Gastrocnemius medialis (tissue), 4 donors: ENCODE measurements around the gene DNAJC27. TPM values are rescaled to one million over a fixed set of nuclear protein-coding genes. Genes with fewer than 3 reads are reported as not detected.

ENCODE experiments used
- ATAC-seq, 2 donors: fragments of 150-250 bp; one replicate each; pipeline ENCODE4 v1.9.1; 2016
- DNase-seq, 2 donors: peaks; one replicate each; pipeline ENCODE4 v3.0.0-alpha.2; 2019
- H3K27ac ChIP-seq, 4 donors: fragments of 200-600 bp; sonication (generic); 1 replicate in 1 of 4; 2 replicates in 3 of 4; pipeline ENCODE4 v1.5.1; 2016 to 2018; ENCODE audit warnings: mild to moderate bottlenecking in 2 of 4, moderate library complexity in 1 of 4
- H3K27me3 ChIP-seq, 3 donors: fragments of 200-600 bp; sonication (generic) in 2 of 3; 1 replicate in 1 of 3; 2 replicates in 2 of 3; pipeline versions ENCODE4 v1.5.1 to v1.6.0; 2016 to 2019; ENCODE audit warnings: mild to moderate bottlenecking in 1 of 3, moderate library complexity in 1 of 3
- H3K36me3 ChIP-seq, 2 donors: fragments of 200-600 bp; sonication (generic) in 1 of 2; one replicate each; pipeline ENCODE4 v1.5.1; 2017 to 2018
- H3K4me1 ChIP-seq, 2 donors: fragments of 200-600 bp; sonication (generic) in 1 of 2; one replicate each; pipeline ENCODE4 v1.5.1; 2016 to 2017; ENCODE audit warnings: mild to moderate bottlenecking in 2 of 2
- H3K4me3 ChIP-seq, 4 donors: fragments of 200-600 bp; sonication (generic) in 3 of 4; 1 replicate in 1 of 4; 2 replicates in 3 of 4; pipeline ENCODE4 v1.5.1; 2016 to 2019; ENCODE audit warnings: mild to moderate bottlenecking in 2 of 4
- H3K9me3 ChIP-seq, 3 donors: fragments of 200-600 bp; sonication (generic) in 2 of 3; 1 replicate in 1 of 3; 2 replicates in 2 of 3; pipeline ENCODE4 v1.5.1; 2016 to 2019
- CTCF ChIP-seq, 5 experiments: fragments of 450-650 bp in 3 of 5; fragments of 200-600 bp in 2 of 5; sonication (generic) in 2 of 5; IDR thresholded peaks in 4 of 5; conservative IDR thresholded peaks in 1 of 5; 1 replicate in 4 of 5; 2 replicates in 1 of 5; pipeline ENCODE4 v1.5.1; 2016 to 2019; ENCODE audit warnings: antibody characterized with exemption in 5 of 5, mild to moderate bottlenecking in 3 of 5, moderate library complexity in 3 of 5
- POLR2A ChIP-seq, 2 donors: fragments of 450-650 bp; IDR thresholded peaks; one replicate each; pipeline ENCODE4 v1.6.1; 2017; ENCODE audit warnings: antibody characterized with exemption in 2 of 2, mild to moderate bottlenecking in 2 of 2, moderate library complexity in 2 of 2
- in situ Hi-C, 4 donors: fragments of 200-750 bp; cut with MboI; loops; one replicate each; pipeline versions ENCODE4 v1.15.0 to v1.8.0; 2017; ENCODE audit warnings: low sequenced_read_pairs in 4 of 4
- intact Hi-C: fragments of 100-400 bp; cut with DNase I; formaldehyde crosslinking; loops from one replicate; pipeline ENCODE4 v1.15.1; 2023; ENCODE audit warnings: low total_unique reads
- total RNA-seq, 4 donors: library from RNA; depleted of rRNA; stranded (reverse); fragments of >200 nt; gene quantifications; one replicate each; pipeline versions ENCODE4 v1.1.0 to v1.2.3, GENCODE V29; 2016

The DNAJC27 gene
- total RNA-seq, 4 donors from 2014 or later: 3.0 to 11.0 (median 4.9) TPM

GRCh38 chr2:24924732-24925131 is 47.0 kb downstream of the DNAJC27 start:
- intact Hi-C loops (loop anchor here (5.0 to 10.0 kb wide), 2 partner anchors 42 to 520 kb away; no protein-coding TSS in a partner anchor), in situ Hi-C loops (no loop called here)
- Histone ChIP-seq H3K27me3 (no peaks in the 10 kb centered on the region), H3K27ac (no peak overlapping the region), H3K4me1 (peaks cover 0 to 11% of the 10 kb centered on the region in 2 donors), H3K36me3 (no peaks in the 10 kb centered on the region), H3K9me3 (no peaks in the 10 kb centered on the region), H3K4me3 (no peak overlapping the region)
- TF ChIP-seq CTCF (IDR thresholded peaks at IDR 0.05 in 4 of 5, conservative IDR thresholded peaks at IDR 0.05 in 1 of 5) (no peak), POLR2A (IDR thresholded peaks at IDR 0.05) (no peak)
- DNase-seq: no peak
- ATAC-seq: no peak

GRCh38 chr2:24924266-24924665 is 47.5 kb downstream of the DNAJC27 start:
- intact Hi-C loops: loop anchor here (5.0 to 10.0 kb wide), 2 partner anchors 42 to 519 kb away; no protein-coding TSS in a partner anchor
- DNase-seq (no peak), ATAC-seq (no peak)
- in situ Hi-C loops: no loop called here
- peaks cover 0 to 11% of the 10 kb centered on the region in 2 donors for H3K4me1 ChIP-seq
- H3K27me3 ChIP-seq: no peaks in the 10 kb centered on the region
- no peak for TF ChIP-seq POLR2A (IDR thresholded peaks at IDR 0.05)
- no peak for TF ChIP-seq CTCF (IDR thresholded peaks at IDR 0.05 in 4 of 5, conservative IDR thresholded peaks at IDR 0.05 in 1 of 5)
- no peak overlapping the region for H3K27ac ChIP-seq
- no peaks in the 10 kb centered on the region for H3K36me3 ChIP-seq
- H3K9me3 ChIP-seq: no peaks in the 10 kb centered on the region
- no peak overlapping the region for H3K4me3 ChIP-seq

- no peak for ATAC-seq
- DNase-seq: no peak
- no peaks in the 10 kb centered on the region for H3K9me3 ChIP-seq
- no peak overlapping the region for H3K4me3 ChIP-seq
- peaks cover 0 to 11% of the 10 kb centered on the region in 2 donors for H3K4me1 ChIP-seq
- TF ChIP-seq CTCF (IDR thresholded peaks at IDR 0.05 in 4 of 5, conservative IDR thresholded peaks at IDR 0.05 in 1 of 5) (no peak), POLR2A (IDR thresholded peaks at IDR 0.05) (no peak)
- in situ Hi-C loops: no loop called here
- no peaks in the 10 kb centered on the region for H3K27me3 ChIP-seq
- no peaks in the 10 kb centered on the region for H3K36me3 ChIP-seq
- intact Hi-C loops: loop anchor here (5.0 to 10.0 kb wide), 2 partner anchors 41 to 518 kb away; no protein-coding TSS in a partner anchor
- H3K27ac ChIP-seq: no peak overlapping the region
Measured at GRCh38 chr2:24923106-24923505, 48.6 kb downstream of the DNAJC27 start.

- TF ChIP-seq CTCF (IDR thresholded peaks at IDR 0.05 in 4 of 5, conservative IDR thresholded peaks at IDR 0.05 in 1 of 5): no peak
- no peak for TF ChIP-seq POLR2A (IDR thresholded peaks at IDR 0.05)
- H3K27ac ChIP-seq: no peak overlapping the region
- H3K27me3 ChIP-seq: no peaks in the 10 kb centered on the region
- in situ Hi-C loops (no loop called here), intact Hi-C loops (loop anchor here (5.0 to 10.0 kb wide), 2 partner anchors 40 to 518 kb away; no protein-coding TSS in a partner anchor)
- H3K9me3 ChIP-seq: no peaks in the 10 kb centered on the region
- H3K4me1 ChIP-seq: peaks cover 0 to 11% of the 10 kb centered on the region in 2 donors
- DNase-seq (no peak), ATAC-seq (no peak)
- H3K4me3 ChIP-seq: no peak overlapping the region
- H3K36me3 ChIP-seq: no peaks in the 10 kb centered on the region
Measured at GRCh38 chr2:24922556-24922955, 49.2 kb downstream of the DNAJC27 start.
